Dedifferentiated amniotic fluid mesenchymal stem cell (primary cell): ENCODE data around the gene PIP4K2B.
A peak's percentile ranks its signal among the peaks of the same experiment; 100 is the strongest.
"Not testable (repeated sequence)": the region's sequence is repeated elsewhere in the genome, so short reads cannot be mapped to it uniquely, and the experiment has no call there.

Experiments
- DNase-seq: peaks from one replicate; pipeline ENCODE4 v3.0.0-alpha.2; 2016; ENCODE audit errors: extremely low spot score

PIP4K2B gene

DNA sequence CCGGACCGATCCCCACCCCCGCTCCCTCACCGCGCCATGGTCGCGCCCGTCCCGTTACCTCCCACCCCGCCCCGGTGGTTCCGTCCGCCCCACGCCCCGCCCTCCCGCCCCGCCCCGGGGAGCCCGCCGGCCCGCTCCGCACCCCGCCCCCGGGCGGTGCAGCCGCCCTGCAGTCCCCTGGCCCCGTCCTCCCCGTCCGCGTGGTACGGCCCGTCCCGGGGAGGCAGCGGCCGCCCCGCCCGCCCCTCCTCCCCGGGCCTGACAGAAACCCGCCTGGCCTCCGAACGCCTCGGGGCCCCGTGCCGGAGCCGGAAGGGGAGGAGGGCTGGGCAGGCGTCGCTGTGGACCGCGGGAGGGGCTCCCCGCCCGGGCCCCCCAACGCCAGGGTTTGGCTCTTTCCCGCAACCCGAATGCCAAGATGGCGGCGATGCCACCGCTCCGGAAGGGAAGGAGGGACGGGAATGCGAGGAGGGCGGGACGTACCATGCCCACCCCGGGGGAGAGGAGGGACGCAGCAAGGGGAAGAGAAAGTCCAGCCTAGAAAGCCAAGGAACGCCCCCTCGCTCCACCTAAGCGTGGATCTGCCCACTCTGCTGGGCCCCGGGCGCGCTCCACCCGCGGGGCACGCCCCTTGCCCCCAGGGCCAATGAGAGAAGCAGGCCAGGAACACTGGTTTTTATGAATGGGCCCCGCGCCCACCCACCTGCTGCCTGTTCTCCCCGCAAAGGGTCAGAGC is at the start of gene PIP4K2B:
Gene PIP4K2B, minus strand, starts transcription at position 56 of the 736 bp plus-strand sequence. CDS start 132 bp downstream, outside the sequence.
- DNase-seq: peak; percentile 97

DNA sequence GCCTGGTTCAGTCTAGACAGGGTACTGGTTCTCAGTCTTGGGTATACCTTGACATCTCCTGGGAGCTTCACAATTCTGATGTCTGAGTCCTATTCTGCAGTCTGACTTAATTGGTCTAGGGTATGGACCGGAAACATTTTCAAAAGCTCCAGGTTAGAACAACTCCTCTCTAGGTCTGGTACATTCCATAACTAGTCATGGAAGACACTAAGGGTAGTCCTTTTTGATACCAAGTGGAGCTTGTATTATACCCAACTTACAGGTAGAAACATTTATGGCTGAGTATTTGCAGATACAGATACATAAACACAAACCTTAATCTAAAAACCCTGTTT is 49.2 kb upstream of the PIP4K2B start:
- DNase-seq: no peak

DNA sequence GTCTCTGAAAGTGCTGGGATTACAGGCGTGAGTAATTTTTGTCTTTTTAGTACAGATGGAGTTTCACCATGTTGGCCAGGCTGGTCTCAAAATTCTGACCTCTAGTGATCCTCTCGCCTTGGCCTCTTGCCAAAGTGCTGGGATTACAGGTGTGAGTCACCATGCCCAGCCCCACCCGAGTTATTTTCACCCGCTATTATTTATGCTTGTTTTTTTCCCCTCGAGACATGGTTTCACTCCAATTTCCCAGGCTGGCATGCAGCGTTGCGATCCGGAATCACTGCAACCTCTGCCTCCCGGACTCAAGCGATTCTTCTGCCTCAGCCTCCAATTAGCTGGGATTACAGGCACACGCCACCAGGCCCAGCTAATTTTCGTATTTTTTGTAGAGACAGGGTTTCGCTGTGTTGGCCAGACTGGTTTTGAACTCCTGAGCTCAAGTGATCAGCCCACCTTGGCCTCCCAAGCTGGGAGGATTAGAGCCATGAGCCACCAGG is 45.0 kb upstream of the PIP4K2B start:
- DNase-seq: no peak

DNA sequence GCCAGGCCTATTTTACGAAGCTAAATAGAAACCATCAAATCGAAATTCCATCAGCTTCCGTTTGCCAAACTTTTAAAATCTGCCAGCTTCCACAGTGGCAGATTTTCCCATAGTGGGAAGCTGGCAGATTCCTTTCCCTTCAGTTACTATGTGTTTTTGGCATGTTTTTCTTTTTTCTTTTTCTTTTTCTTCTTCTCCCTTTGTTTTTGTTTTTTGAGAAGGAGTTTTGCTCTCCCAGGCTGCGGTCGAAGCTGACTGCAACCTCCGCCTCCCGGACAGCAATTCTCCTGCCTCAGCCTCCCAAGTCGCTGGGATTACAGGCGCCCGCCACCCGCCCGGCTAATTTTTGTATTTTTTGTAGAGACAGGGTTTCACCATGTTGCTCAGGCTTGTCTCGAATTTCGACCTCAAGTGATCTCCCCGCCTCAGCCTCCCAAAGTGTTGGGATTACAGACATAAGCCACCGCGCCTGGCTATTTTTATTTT is 26.4 kb upstream of the PIP4K2B start:
- no peak for DNase-seq

DNA sequence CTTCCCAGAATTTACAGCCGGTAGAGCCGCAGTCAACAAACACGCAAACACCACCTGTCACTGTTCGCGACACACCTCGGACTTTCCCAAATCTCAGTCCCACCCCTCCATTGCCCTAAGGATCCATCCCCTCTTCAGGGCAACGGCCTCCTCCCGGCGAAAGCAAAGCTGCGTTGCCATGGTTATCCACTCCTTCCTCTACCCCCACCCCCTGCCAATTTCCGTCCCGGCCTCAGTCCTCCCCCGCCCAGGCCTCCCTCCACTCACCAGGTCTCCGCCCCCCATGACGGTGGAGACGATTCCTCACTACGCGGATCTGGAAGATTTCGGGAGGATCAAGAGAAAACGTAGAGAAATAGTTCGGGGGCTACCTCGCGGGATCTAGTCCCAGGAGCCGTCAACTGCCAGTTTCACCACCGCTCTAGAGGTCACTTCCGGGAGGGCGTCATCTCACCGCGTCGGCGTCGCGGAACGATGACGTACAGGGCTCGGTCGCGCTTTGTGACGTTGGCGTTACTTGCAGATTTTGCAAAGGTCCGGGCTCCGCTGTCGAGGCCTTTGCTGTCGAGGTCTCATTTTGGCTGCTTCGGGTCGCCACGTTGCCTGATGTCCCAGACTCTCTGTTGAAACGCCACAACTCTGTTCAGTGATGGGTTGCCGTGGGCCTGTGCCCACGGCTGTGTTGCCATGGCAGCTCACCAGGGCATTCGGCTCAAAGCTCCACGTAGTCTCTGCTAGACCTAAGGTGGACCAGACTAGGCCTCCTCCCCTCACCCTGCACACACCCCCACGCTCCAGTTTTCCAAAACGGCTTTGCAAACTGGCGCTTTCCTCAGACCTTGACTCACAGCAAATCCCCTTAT is 25.8 kb upstream of the PIP4K2B start, which contains the start of gene CWC25:
Gene CWC25, minus strand, starts transcription at position 423 of the 863 bp plus-strand sequence. Its CDS starts 138 bp downstream, at position 285.
- peak; percentile 94 for DNase-seq

DNA sequence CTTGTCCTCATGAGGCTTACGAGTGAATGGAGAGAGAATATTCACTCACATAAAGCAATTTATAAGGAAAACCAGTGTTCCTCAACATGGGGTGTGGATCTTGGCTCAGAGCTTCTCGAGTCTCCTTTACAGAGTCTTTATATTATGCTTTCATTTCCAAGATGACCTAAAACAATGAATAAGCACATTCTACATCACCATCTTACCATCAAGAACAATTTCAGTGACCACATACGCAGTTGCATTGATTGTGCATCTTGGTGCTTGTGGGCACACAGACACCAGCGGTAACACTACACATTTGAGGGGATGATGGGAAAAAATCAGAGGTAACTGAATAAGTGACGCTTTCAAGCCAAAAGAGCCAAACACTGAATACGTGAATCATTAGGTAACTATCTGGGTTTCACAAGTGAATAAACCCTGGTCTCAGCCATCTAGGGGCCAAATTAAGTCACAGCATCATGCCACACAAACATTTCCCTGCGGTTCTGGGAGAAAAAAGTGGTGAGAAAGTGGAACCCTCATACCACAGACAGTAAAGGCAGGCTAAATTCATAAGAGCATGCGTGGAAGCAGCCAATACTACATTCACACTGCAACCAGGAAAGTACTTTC is 16.3 kb upstream of the PIP4K2B start:
- no peak for DNase-seq

DNA sequence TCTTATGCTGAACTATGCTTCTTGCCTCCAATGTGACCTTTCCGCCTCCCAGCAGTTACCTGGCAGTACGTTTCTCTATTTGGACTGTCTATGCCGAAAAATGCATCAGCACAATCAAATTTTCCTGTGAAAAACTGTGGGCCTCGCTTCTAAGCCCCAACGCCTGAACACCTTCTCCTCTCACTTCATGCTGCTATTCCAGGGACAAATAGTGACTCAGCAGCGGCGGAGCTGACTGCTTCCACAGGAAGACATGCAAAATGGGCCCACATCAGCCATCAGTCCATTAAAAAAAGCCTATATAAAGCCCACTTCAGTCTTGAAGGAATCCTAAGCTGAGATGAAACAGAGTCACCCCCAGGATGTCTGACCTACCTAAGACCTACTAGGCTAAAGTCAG is 10.5 kb upstream of the PIP4K2B start:
- DNase-seq: no peak

DNA sequence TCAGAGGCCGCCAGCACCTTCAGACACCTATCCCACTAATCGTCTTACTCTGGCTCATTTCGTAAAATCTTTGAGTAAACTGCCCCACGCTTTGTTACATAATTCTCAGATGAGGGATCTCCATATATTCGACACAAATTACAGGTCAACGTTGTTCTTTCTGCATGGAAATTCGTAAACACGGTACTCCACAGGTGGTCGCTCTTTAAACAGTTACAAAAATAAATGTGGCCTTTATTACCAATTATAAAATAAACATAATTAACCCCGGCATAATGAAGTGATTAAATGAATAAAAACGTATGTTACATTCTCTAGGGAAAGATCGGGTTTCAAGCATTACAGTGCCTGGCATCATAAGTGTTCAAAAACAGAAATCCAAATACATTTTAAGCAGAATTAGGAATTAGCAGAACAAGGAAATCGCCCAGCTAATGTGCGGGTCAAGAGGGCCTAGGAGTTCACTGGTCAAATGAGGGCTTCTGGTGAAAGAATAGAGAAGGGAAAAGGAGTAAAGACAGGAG is 943 bp upstream of the PIP4K2B start:
- no peak for DNase-seq

DNA sequence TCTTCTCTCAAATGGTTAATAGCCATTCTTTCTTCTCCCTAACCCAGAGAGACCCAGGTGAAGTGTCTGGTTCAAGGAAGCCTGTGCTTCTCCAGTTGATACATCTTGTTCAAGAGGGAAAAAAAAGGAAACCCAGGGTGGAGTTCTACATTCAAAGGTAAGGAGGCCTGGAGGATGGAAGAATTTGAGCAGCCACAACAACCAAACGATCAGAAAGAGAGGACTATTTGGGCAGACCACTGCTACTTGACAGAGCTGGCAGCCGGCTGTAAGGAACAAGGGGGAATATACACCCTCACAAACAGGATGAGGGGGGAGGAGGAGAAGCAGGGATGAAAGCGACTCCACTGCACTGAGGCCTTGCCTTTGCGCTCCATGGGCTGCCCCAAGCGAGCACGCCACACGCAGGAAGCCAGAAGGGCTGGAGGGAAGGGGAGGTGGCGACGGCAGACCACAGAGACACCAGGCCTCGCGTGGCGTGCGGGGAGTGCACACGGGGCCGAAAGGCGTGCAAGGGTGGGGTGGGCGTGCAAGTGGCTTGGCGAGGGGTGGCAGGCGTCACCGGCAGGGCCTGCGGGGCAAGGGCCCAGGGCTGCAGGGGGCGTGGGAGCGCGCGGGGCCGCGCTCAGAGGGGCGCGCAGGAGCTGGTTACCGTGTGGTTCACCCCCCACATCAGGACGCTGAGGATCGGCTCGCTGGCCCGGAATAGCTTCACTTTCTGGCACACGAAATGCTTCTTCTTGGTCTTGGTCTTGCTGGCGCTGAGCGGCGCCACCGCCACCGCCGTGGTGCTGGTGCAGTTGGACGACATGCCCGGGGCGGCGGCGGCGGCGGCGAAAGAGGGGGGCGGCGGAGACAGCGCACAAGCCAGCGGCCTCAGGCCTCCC is 499 bp downstream of the PIP4K2B start:
- no peak for DNase-seq

DNA sequence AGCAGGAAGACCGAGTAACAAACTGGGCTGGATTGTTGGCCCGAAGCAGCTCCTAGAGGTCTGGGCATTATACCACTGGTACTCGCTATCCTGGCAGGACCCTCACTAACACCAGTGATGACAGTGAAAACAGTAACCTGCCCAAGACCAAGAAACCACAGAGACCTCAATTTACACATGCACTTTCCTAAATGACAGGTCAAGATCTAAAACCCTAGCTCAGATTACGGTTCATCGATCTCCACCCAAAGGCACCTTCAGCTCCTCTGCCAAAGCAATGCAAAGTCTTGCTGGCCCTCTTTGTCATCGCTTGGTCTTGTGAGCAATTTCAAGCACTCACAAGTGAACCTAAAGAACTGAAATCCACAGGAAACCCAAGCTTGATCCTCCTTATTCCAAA is 1.5 kb downstream of the PIP4K2B start:
- peak; percentile 15 for DNase-seq

DNA sequence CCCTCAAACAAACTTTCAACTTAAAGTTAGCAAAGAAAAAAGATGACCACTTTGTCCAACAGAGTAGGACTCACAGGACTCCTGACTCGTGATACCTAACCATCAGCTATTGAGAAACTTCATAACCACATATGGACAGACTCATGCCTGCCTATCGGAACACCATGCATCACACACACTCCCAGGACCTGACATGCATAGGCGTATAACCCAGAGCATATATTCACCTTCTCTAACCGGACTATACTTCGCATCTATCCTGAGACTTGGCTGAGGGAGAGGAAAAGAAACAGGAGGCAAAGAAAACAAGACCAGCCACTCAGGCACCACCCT is 2.2 kb downstream of the PIP4K2B start:
- peak; percentile 6 for DNase-seq

DNA sequence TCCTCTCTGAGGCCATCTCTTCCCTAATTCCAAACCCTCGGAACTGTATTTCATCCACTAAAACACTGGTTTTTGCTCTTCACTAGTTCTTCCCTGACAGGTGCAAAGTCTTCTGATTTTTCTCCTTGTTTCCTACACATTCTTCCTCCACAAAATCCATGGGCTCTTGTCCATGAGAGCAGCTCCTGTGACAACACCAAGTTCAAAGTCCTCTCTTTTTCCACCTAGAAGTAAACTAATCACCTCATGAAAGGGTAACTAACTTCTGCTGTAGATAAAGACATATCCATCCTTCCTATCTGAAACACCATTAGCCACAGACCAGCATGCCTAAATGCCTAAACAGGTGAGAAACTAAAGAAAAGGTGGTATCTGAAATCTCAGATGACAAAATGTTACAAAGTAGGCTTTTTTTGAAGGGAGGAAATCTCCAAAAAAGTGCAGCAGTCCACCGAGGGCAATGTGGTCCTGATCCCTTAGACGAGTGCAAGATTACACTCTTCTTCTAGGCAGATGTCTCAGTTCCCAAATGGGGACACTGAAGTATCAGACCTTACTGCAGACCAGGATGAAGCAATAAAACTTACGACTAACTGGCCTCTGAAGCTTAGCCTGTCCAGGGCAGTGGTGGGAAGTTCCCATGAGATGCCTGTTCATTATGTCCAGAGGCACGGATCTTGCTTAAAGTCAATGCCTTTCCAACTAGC is 2.8 kb downstream of the PIP4K2B start:
- peak; percentile 13 for DNase-seq

DNA sequence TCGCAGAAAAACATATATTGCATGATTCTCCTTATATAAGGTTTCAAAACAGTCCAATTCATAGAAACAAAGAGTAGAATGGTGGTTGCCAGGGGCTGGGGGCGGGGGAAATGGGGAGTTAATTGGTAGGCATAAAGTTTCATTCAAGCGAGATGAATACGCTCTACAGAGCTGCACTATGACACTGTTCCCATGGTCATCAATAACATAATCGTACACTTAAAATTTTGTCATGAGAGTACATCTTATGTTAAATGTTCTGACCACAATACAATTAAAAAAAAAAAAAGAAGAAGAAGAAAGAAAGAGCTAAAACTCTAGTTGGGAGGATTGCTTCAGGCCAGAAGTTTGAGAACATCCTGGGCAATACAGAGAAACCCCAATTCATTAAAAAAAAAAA is 5.1 kb downstream of the PIP4K2B start:
- DNase-seq: peak; percentile 8

DNA sequence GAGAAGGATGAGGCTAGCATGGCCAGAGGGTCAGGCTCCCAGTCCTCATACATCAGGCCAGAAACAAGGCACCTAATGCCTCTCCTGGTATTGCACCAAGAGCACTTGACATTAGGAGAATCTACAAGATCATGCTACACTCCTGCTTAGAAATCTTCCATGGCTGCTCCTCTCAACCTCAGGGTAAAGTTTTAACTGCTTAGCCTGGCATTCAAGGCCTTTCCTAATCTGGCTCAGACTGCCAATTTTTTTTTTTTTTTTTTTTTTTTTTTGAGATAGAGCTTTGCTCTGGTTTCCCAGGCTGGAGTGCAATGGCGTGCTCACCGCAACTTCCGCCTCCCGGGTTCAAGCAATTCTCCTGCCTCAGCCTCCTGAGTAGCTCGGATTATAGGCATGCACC is 8.2 kb downstream of the PIP4K2B start:
- peak; percentile 10 for DNase-seq

DNA sequence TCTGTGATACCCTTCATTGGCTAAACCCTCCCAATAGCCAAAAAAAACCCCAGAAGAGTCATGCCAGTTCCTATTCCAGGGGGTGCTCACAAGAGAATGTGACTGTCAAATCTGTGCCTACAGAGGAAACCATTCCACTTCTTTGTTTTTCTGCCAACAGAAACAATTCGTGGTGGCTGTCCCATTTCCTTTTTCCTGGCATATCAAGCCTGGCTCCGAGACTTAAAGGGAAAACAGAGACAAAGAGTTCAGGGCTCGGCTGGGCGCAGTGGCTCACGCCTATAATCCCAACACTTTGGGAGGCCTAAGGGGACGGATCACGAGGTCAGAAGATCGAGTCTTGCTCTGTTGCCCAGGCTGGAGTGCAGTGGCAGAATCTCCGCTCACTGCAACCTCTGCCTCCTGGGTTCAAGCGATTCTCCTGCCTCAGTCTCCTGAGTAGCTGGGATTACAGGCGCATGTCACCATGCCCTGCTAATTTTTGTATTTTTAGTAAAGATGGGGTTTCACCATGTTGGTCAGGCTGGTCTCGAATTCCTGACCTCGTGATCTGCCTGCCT is 9.1 kb downstream of the PIP4K2B start:
- DNase-seq: peak; percentile 9

DNA sequence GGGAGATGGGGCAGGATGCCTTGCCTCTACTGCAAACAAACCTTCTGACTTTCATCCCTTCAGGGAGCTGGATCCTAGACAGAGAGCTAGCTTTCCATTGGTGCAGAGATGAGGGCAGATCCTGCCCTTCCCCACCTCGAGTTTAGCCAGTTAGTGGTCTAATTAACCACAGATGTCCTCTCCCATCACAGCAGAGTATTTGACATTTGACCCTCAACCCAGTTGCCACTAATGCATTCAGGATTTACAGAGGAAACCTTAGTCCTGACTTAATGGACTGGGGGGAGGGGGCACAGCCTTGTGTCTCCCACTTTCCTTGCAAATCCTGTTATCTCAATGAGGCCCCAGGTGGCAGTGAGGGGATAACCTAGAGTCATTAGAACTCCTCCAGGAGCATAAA is 10.2 kb downstream of the PIP4K2B start:
- peak; percentile 11 for DNase-seq

DNA sequence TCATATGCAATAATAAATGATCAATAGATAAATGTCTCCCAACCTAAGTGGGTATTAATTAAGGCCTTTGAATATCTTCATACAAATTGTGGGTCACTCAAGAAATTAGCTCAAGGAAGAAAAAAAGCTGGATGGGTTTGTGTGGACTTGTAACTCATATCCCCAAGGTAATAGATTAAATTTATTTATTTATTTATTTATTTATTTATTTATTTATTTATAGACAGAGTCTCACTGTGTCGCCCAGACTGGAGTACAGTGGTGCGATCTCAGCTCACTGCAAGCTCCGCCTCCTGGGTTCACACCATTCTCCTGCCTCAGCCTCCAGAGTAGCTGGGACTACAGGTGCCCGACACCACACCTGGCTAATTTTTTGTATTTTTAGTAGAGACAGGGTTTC is 11.4 kb downstream of the PIP4K2B start:
- DNase-seq: not testable (repeated sequence)

DNA sequence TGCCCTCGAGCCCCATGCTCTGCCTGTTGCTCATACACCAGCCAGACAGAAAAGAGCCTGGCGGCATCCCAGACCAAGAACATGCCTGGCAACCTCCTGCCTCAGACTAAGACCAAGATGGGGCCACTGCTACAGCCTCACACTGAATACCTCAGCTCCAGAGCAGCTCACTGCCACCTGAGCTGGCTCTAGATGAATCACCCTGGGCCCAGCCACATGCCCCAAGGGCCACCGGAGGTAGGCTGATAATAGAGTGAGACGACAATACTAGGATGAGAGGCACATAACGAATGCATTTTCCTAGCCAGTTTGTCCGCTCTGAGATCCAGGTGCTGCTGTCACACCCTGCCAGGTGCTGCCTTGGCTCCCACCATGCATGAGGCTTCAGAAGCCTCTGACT is 13.0 kb downstream of the PIP4K2B start:
- DNase-seq: no peak

DNA sequence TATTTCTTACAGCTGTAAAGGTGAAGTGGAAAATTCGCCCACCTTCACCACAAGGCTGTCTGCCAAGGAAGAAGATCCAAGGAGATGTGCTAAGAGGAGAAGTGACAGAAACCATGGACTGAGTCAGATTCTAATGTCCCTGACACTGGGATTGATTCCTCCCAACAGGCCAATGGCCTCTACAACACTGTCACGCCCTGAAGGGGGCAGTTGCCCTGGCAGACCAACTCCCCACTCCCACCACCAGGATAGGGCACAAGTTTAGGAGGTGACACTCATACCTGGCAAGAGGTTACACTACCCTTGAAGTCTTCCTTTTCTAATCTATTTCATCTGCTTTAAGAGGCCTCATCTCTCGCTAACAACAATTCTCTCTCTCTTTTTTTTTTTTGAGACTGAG is 16.1 kb downstream of the PIP4K2B start:
- DNase-seq: peak; percentile 9
